Measurements from ENCODE around the gene PGGHG.

The PGGHG gene

GRCh38 chr11:298406-299065 is 9.6 kb downstream of the PGGHG start:
- no peak overlapping the region for H3K9ac ChIP-seq (ENCODE audit: low read length in 5 of 5)
- peaks cover 0 to 16% (median 9%) of the 10 kb centered on the region in 5 donors for H3K36me3 ChIP-seq (ENCODE audit: control insufficient read depth in 5 of 5, insufficient read depth in 5 of 5, low read length in 5 of 5)
- H3K9me3 ChIP-seq (ENCODE audit: control insufficient read depth in 5 of 5, low read length in 5 of 5), result no peaks in the 10 kb centered on the region
- no peak overlapping the region for H3K4me3 ChIP-seq (ENCODE audit: low read depth in 1 of 5, low read length in 5 of 5)
- peaks cover 0 to 24% (median 13%) of the 10 kb centered on the region in 5 donors for H3K4me1 ChIP-seq (ENCODE audit: control insufficient read depth in 5 of 5, insufficient read depth in 5 of 5, low read length in 5 of 5)
- H3K27ac ChIP-seq (ENCODE audit: low read depth, low read length), result no peak overlapping the region
- H3K27me3 ChIP-seq (ENCODE audit: control insufficient read depth in 5 of 5, insufficient read depth in 4 of 5, low read length in 5 of 5), result peaks cover 19 to 45% (median 37%) of the 10 kb centered on the region in 5 donors

- Histone ChIP-seq H3K4me3 (ENCODE audit: low read depth in 1 of 5, low read length in 5 of 5) (no peak within 1 kb of the TSS), H3K9ac (ENCODE audit: low read length in 5 of 5) (no peak within 1 kb of the TSS)
These were observed 10.4 kb downstream of the PGGHG start, which contains the start of gene IFITM5 for GRCh38 chr11:299081-299891. Gene IFITM5, minus strand, starts transcription at chr11:299526. Its CDS starts 36 bp downstream, at chr11:299490.

GRCh38 chr11:299951-300735 is 11.2 kb downstream of the PGGHG start:
- Histone ChIP-seq H3K9me3 (ENCODE audit: control insufficient read depth in 5 of 5, low read length in 5 of 5) (no peaks in the 10 kb centered on the region), H3K27me3 (ENCODE audit: control insufficient read depth in 5 of 5, insufficient read depth in 4 of 5, low read length in 5 of 5) (peaks cover 19 to 45% (median 37%) of the 10 kb centered on the region in 5 donors), H3K36me3 (ENCODE audit: control insufficient read depth in 5 of 5, insufficient read depth in 5 of 5, low read length in 5 of 5) (peaks cover 0 to 2% (median 0%) of the 10 kb centered on the region in 5 donors), H3K4me3 (ENCODE audit: low read depth in 1 of 5, low read length in 5 of 5) (no peak overlapping the region), H3K4me1 (ENCODE audit: control insufficient read depth in 5 of 5, insufficient read depth in 5 of 5, low read length in 5 of 5) (peaks cover 2 to 28% (median 13%) of the 10 kb centered on the region in 5 donors), H3K9ac (ENCODE audit: low read length in 5 of 5) (no peak overlapping the region), H3K27ac (ENCODE audit: low read depth, low read length) (no peak overlapping the region)

More at GRCh38 chr11:299081-299891, 10.4 kb downstream of the PGGHG start, which contains the start of gene IFITM5:
- Histone ChIP-seq H3K36me3 (ENCODE audit: control insufficient read depth in 5 of 5, insufficient read depth in 5 of 5, low read length in 5 of 5) (peaks cover 0 to 8% (median 4%) of the 10 kb centered on the region in 5 donors), H3K9me3 (ENCODE audit: control insufficient read depth in 5 of 5, low read length in 5 of 5) (no peaks in the 10 kb centered on the region), H3K4me1 (ENCODE audit: control insufficient read depth in 5 of 5, insufficient read depth in 5 of 5, low read length in 5 of 5) (peaks cover 0 to 24% (median 13%) of the 10 kb centered on the region in 5 donors), H3K27me3 (ENCODE audit: control insufficient read depth in 5 of 5, insufficient read depth in 4 of 5, low read length in 5 of 5) (peaks cover 19 to 45% (median 37%) of the 10 kb centered on the region in 5 donors), H3K27ac (ENCODE audit: low read depth, low read length) (no peak within 1 kb of the TSS)

- Histone ChIP-seq H3K4me1 (ENCODE audit: control insufficient read depth in 5 of 5, insufficient read depth in 5 of 5, low read length in 5 of 5) (peaks cover 0 to 28% (median 18%) of the 10 kb centered on the region in 5 donors), H3K9me3 (ENCODE audit: control insufficient read depth in 5 of 5, low read length in 5 of 5) (no peaks in the 10 kb centered on the region), H3K4me3 (ENCODE audit: low read depth in 1 of 5, low read length in 5 of 5) (no peak overlapping the region)
These were observed 14.4 kb downstream of the PGGHG start for GRCh38 chr11:303363-303762.

GRCh38 chr11:304061-304506 is 15.2 kb downstream of the PGGHG start:
- Histone ChIP-seq H3K27ac (ENCODE audit: low read depth, low read length) (no peak overlapping the region), H3K9me3 (ENCODE audit: control insufficient read depth in 5 of 5, low read length in 5 of 5) (no peaks in the 10 kb centered on the region), H3K4me1 (ENCODE audit: control insufficient read depth in 5 of 5, insufficient read depth in 5 of 5, low read length in 5 of 5) (peaks cover 0 to 30% (median 21%) of the 10 kb centered on the region in 5 donors), H3K4me3 (ENCODE audit: low read depth in 1 of 5, low read length in 5 of 5) (no peak overlapping the region), H3K36me3 (ENCODE audit: control insufficient read depth in 5 of 5, insufficient read depth in 5 of 5, low read length in 5 of 5) (no peaks in the 10 kb centered on the region), H3K9ac (ENCODE audit: low read length in 5 of 5) (no peak overlapping the region), H3K27me3 (ENCODE audit: control insufficient read depth in 5 of 5, insufficient read depth in 4 of 5, low read length in 5 of 5) (peaks cover 8 to 16% (median 11%) of the 10 kb centered on the region in 5 donors)

More at GRCh38 chr11:303363-303762, 14.4 kb downstream of the PGGHG start:
- Histone ChIP-seq H3K9ac (ENCODE audit: low read length in 5 of 5) (no peak overlapping the region), H3K27me3 (ENCODE audit: control insufficient read depth in 5 of 5, insufficient read depth in 4 of 5, low read length in 5 of 5) (peaks cover 10 to 22% (median 17%) of the 10 kb centered on the region in 5 donors), H3K36me3 (ENCODE audit: control insufficient read depth in 5 of 5, insufficient read depth in 5 of 5, low read length in 5 of 5) (no peaks in the 10 kb centered on the region), H3K27ac (ENCODE audit: low read depth, low read length) (no peak overlapping the region)

- no peak overlapping the region for H3K27ac ChIP-seq (ENCODE audit: low read depth, low read length)
- no peak overlapping the region for H3K4me3 ChIP-seq (ENCODE audit: low read depth in 1 of 5, low read length in 5 of 5)
- no peaks in the 10 kb centered on the region for H3K9me3 ChIP-seq (ENCODE audit: control insufficient read depth in 5 of 5, low read length in 5 of 5)
- H3K36me3 ChIP-seq (ENCODE audit: control insufficient read depth in 5 of 5, insufficient read depth in 5 of 5, low read length in 5 of 5), result no peaks in the 10 kb centered on the region
- H3K9ac ChIP-seq (ENCODE audit: low read length in 5 of 5), result no peak overlapping the region
- peaks cover 0 to 5% (median 4%) of the 10 kb centered on the region in 5 donors for H3K27me3 ChIP-seq (ENCODE audit: control insufficient read depth in 5 of 5, insufficient read depth in 4 of 5, low read length in 5 of 5)
- H3K4me1 ChIP-seq (ENCODE audit: control insufficient read depth in 5 of 5, insufficient read depth in 5 of 5, low read length in 5 of 5), result peaks cover 0 to 35% (median 31%) of the 10 kb centered on the region in 5 donors
These were observed 16.3 kb downstream of the PGGHG start for GRCh38 chr11:304915-305843.

GRCh38 chr11:305844-306211 is 16.9 kb downstream of the PGGHG start:
- Histone ChIP-seq H3K36me3 (ENCODE audit: control insufficient read depth in 5 of 5, insufficient read depth in 5 of 5, low read length in 5 of 5) (no peaks in the 10 kb centered on the region), H3K4me3 (ENCODE audit: low read depth in 1 of 5, low read length in 5 of 5) (no peak overlapping the region), H3K27ac (ENCODE audit: low read depth, low read length) (peak overlapping the region; percentile 74), H3K27me3 (ENCODE audit: control insufficient read depth in 5 of 5, insufficient read depth in 4 of 5, low read length in 5 of 5) (no peaks in the 10 kb centered on the region), H3K9ac (ENCODE audit: low read length in 5 of 5) (peak overlapping the region in 1 of 5 donors; percentile 31), H3K4me1 (ENCODE audit: control insufficient read depth in 5 of 5, insufficient read depth in 5 of 5, low read length in 5 of 5) (peaks cover 0 to 33% (median 31%) of the 10 kb centered on the region in 5 donors), H3K9me3 (ENCODE audit: control insufficient read depth in 5 of 5, low read length in 5 of 5) (no peaks in the 10 kb centered on the region)

GRCh38 chr11:306645-307371 is 17.9 kb downstream of the PGGHG start:
- no peak overlapping the region for H3K4me3 ChIP-seq (ENCODE audit: low read depth in 1 of 5, low read length in 5 of 5)
- peak overlapping the region; percentile 74 for H3K27ac ChIP-seq (ENCODE audit: low read depth, low read length)

More at GRCh38 chr11:306645-307371, 17.9 kb downstream of the PGGHG start:
- H3K27me3 ChIP-seq (ENCODE audit: control insufficient read depth in 5 of 5, insufficient read depth in 4 of 5, low read length in 5 of 5), result peaks cover 0 to 1% (median 0%) of the 10 kb centered on the region in 5 donors
- peaks cover 0 to 35% (median 34%) of the 10 kb centered on the region in 5 donors for H3K4me1 ChIP-seq (ENCODE audit: control insufficient read depth in 5 of 5, insufficient read depth in 5 of 5, low read length in 5 of 5)
- no peaks in the 10 kb centered on the region for H3K36me3 ChIP-seq (ENCODE audit: control insufficient read depth in 5 of 5, insufficient read depth in 5 of 5, low read length in 5 of 5)
- peak overlapping the region in 1 of 5 donors; percentile 2 for H3K9ac ChIP-seq (ENCODE audit: low read length in 5 of 5)
- H3K9me3 ChIP-seq (ENCODE audit: control insufficient read depth in 5 of 5, low read length in 5 of 5), result no peaks in the 10 kb centered on the region

Data from subcutaneous abdominal adipose tissue (tissue), 5 donors.